ENCODE results near the gene NELL1.
A peak's percentile ranks its signal among the peaks of the same experiment; 100 is the strongest.

Gene NELL1

GRCh38 chr11:21514316-21514715 is 844.9 kb downstream of the NELL1 start:
- no peak for DNase-seq (ENCODE audit: insufficient read length, low spot score)
- TF ChIP-seq CTCF (IDR thresholded peaks at IDR 0.05; ENCODE audit: insufficient read depth, missing control alignments), result peak; percentile 51
- FAIRE-seq, result no peak

- TF ChIP-seq CTCF (IDR thresholded peaks at IDR 0.05; ENCODE audit: insufficient read depth, missing control alignments), result no peak
- DNase-seq (ENCODE audit: insufficient read length, low spot score) (no peak), FAIRE-seq (no peak)
Observed at GRCh38 chr11:21520244-21520643, 850.9 kb downstream of the NELL1 start.

GRCh38 chr11:21529187-21529586 is 859.8 kb downstream of the NELL1 start:
- FAIRE-seq (no peak), DNase-seq (ENCODE audit: insufficient read length, low spot score) (no peak)
- no peak for TF ChIP-seq CTCF (IDR thresholded peaks at IDR 0.05; ENCODE audit: insufficient read depth, missing control alignments)

- DNase-seq (ENCODE audit: insufficient read length, low spot score) (no peak), FAIRE-seq (no peak)
- no peak for TF ChIP-seq CTCF (IDR thresholded peaks at IDR 0.05; ENCODE audit: insufficient read depth, missing control alignments)
Observed at GRCh38 chr11:21534288-21534687, 864.9 kb downstream of the NELL1 start.

GRCh38 chr11:21537980-21538379 is 868.6 kb downstream of the NELL1 start:
- TF ChIP-seq CTCF (IDR thresholded peaks at IDR 0.05; ENCODE audit: insufficient read depth, missing control alignments), result no peak

GRCh38 chr11:21541187-21541751 is 871.9 kb downstream of the NELL1 start:
- TF ChIP-seq CTCF (IDR thresholded peaks at IDR 0.05; ENCODE audit: insufficient read depth, missing control alignments), result no peak
- no peak for FAIRE-seq
- no peak for DNase-seq (ENCODE audit: insufficient read length, low spot score)

More at GRCh38 chr11:21537980-21538379, 868.6 kb downstream of the NELL1 start:
- no peak for FAIRE-seq
- DNase-seq (ENCODE audit: insufficient read length, low spot score), result no peak

- DNase-seq (ENCODE audit: insufficient read length, low spot score) (no peak), FAIRE-seq (no peak)
- no peak for TF ChIP-seq CTCF (IDR thresholded peaks at IDR 0.05; ENCODE audit: insufficient read depth, missing control alignments)
Observed at GRCh38 chr11:21543901-21544300, 874.5 kb downstream of the NELL1 start.

All from D721Med (cell line).